HepG2 (cell line): ENCODE measurements around the gene TBX6. TPM values are rescaled to one million over a fixed set of nuclear protein-coding genes. Genes with fewer than 3 reads are reported as not detected.

Source experiments
- ATAC-seq: fragments of 200-7000 bp; cut with Tn5 transposase; 3 replicates; pipeline ENCODE4 v1.9.1; 2020; ENCODE audit warnings: mild to moderate bottlenecking, moderate library complexity
- BruUV-seq: library from RNA; stranded (reverse); fragments of 400-500 nt; replicated peaks from 2 replicates; lab custom pipeline; 2021; lab: Mats Ljungman, UMichigan
- CTCF ChIA-PET: fragments of 300-600 bp; formaldehyde crosslinking; extraction: SDS; loops from one replicate; lab custom pipeline; 2021; ENCODE audit warnings: low total read pairs, inconsistent platforms, low intra/inter-chr PET ratio; lab: Yijun Ruan, JAX
- POLR2A ChIA-PET: fragments of 350-600 bp; sonication (Branson Sonifier 250); formaldehyde crosslinking; loops from one replicate; lab custom pipeline; 2020; ENCODE audit warnings: antibody characterized with exemption, inconsistent platforms; lab: Yijun Ruan, JAX
- DNase-seq: peaks from one replicate; pipeline ENCODE4 v3.0.0-alpha.2; 2015; ENCODE audit warnings: low spot score
- FAIRE-seq: peaks from 3 replicates; lab custom pipeline; 2011; peaks lifted over from hg19 to GRCh38; lab: Jason Lieb, UNC
- H2AFZ ChIP-seq: one replicate; pipeline ENCODE4 v1.6.1; 2011; ENCODE audit warnings: low read length, inconsistent platforms
- H3K27ac ChIP-seq: fragments of 300-600 bp; 3 replicates; pipeline ENCODE4 v1.8.0; 2011; ENCODE audit warnings: mixed run types, mild to moderate bottlenecking, mixed read lengths, low read length, inconsistent platforms; ENCODE audit not compliant: insufficient read depth; ENCODE audit errors: extremely low read length
- H3K27me3 ChIP-seq, 2 experiments: fragments of 200-600 bp in 1 of 2; 2 replicates in 1 of 2; 3 replicates in 1 of 2; pipeline versions ENCODE4 v1.6.0 to v1.8.0; 2011; ENCODE audit warnings: low read length in 2 of 2, mild to moderate bottlenecking in 2 of 2, moderate library complexity in 2 of 2, inconsistent platforms in 1 of 2; ENCODE audit not compliant: insufficient read depth in 2 of 2, control insufficient read depth in 1 of 2
- H3K36me3 ChIP-seq, 2 experiments: fragments of 200-600 bp in 1 of 2; replicated peaks in 1 of 2; 2 replicates in 1 of 2; 3 replicates in 1 of 2; pipeline versions ENCODE4 v1.5.1 to v1.8.0; 2011; ENCODE audit warnings: low read length in 2 of 2, inconsistent platforms in 1 of 2; ENCODE audit not compliant: insufficient read depth in 2 of 2, control insufficient read depth in 1 of 2
- H3K4me1 ChIP-seq: 2 replicates; pipeline ENCODE4 v1.5.1; 2012; ENCODE audit warnings: low read length, inconsistent platforms; ENCODE audit not compliant: insufficient read depth
- H3K4me2 ChIP-seq: 2 replicates; pipeline ENCODE4 v1.6.0; 2011; ENCODE audit warnings: low read depth, low read length, inconsistent platforms
- H3K4me3 ChIP-seq, 3 experiments: fragments of 200-600 bp in 1 of 3; sonication (generic), shearing (Covaris generic) in 1 of 3; replicated peaks in 1 of 3; 2 replicates each; pipeline ENCODE4 v1.5.1; 2011 to 2016; ENCODE audit warnings: low read length in 3 of 3, inconsistent platforms in 2 of 3, low read depth in 2 of 3, mild to moderate bottlenecking in 2 of 3, control low read depth in 1 of 3, mixed read lengths in 1 of 3; ENCODE audit not compliant: insufficient read depth in 1 of 3
- H3K79me2 ChIP-seq: one replicate; pipeline ENCODE4 v1.6.1; 2011; ENCODE audit warnings: low read length, inconsistent platforms; ENCODE audit not compliant: insufficient read depth
- H3K9ac ChIP-seq: 2 replicates; pipeline ENCODE4 v1.6.0; 2011; ENCODE audit warnings: mild to moderate bottlenecking, low read depth, low read length, inconsistent platforms; ENCODE audit not compliant: insufficient read depth
- H3K9me3 ChIP-seq: 2 replicates; pipeline ENCODE4 v1.5.1; 2012; ENCODE audit warnings: mild to moderate bottlenecking, low read length
- H4K20me1 ChIP-seq: 2 replicates; pipeline ENCODE4 v1.6.0; 2011; ENCODE audit warnings: inconsistent platforms, mild to moderate bottlenecking, low read length, moderate library complexity; ENCODE audit not compliant: insufficient read depth
- GMEB1 ChIP-seq: sonication (generic); formaldehyde crosslinking; IDR thresholded peaks from 2 replicates; pipeline ENCODE4 v1.5.1; 2020; ENCODE audit warnings: missing genetic modification reagents, mild to moderate bottlenecking, borderline replicate concordance
- NR2F1 ChIP-seq, 2 experiments: fragments of 450-650 bp in 1 of 2; formaldehyde crosslinking in 1 of 2; IDR thresholded peaks; 2 replicates each; pipeline versions ENCODE4 v1.5.0 to v1.6.1; 2016 to 2020; ENCODE audit warnings: mild to moderate bottlenecking in 1 of 2, missing compliant biosample characterization in 1 of 2, missing genetic modification reagents in 1 of 2, moderate library complexity in 1 of 2
- PRDM15 ChIP-seq: sonication (generic); formaldehyde crosslinking; IDR thresholded peaks from 2 replicates; pipeline ENCODE4 v1.4.0; 2020; ENCODE audit warnings: missing genetic modification reagents
- RFXANK ChIP-seq: IDR thresholded peaks from 2 replicates; pipeline ENCODE4 v1.6.1; 2016
- RXRA ChIP-seq: sonication (generic); formaldehyde crosslinking; IDR thresholded peaks from 2 replicates; pipeline ENCODE4 v1.5.1; 2020; ENCODE audit warnings: missing genetic modification reagents
- SNAPC5 ChIP-seq: sonication (generic); formaldehyde crosslinking; IDR thresholded peaks from 2 replicates; pipeline ENCODE4 v1.8.1; 2023; ENCODE audit warnings: mild to moderate bottlenecking, missing genetic modification reagents, borderline replicate concordance
- YY1 ChIP-seq: IDR thresholded peaks from 2 replicates; pipeline ENCODE4 v1.6.1; 2011; ENCODE audit warnings: low read length, low read depth, moderate library complexity, mild to moderate bottlenecking; ENCODE audit not compliant: insufficient read depth, insufficient replicate concordance
- ZGPAT ChIP-seq: IDR thresholded peaks from 2 replicates; pipeline ENCODE4 v1.6.1; 2016; ENCODE audit warnings: mild to moderate bottlenecking
- WGBS: methylation state at CpG from one replicate; pipeline ENCODE4 v1.1.6; 2017; ENCODE audit warnings: low lambda C conversion rate; 5-methylcytosine and 5-hydroxymethylcytosine counted together
- in situ Hi-C: cut with HindIII; loops from 2 replicates; pipeline ENCODE4 v1.10.0; 2017; ENCODE audit warnings: low pct_unique_long_range_greater_than_20kb; ENCODE audit not compliant: extremely low pct_ligation_motif_present
- intact Hi-C: fragments of 100-400 bp; cut with micrococcal nuclease; formaldehyde crosslinking; loops from one replicate; pipeline ENCODE4 v1.10.0; 2022; ENCODE audit not compliant: unreplicated experiment
- polyA plus RNA-seq, 8 experiments: library from polyadenylated mRNA; depleted of rRNA in 3 of 8; stranded (reverse) in 7 of 8; unstranded in 1 of 8; fragments of >200 nt; fragmentation: Illumina TruSeq in 4 of 8; extraction: Trizol in 4 of 8; gene quantifications; 2 replicates each; pipeline versions ENCODE4 v1.2.1 to v1.2.3, GENCODE V29; 2011 to 2016; ENCODE audit warnings: low read depth in 4 of 8, missing spikeins in 1 of 8, mixed read lengths in 1 of 8; ENCODE audit not compliant: insufficient read depth in 1 of 8
- total RNA-seq, 5 experiments: library from RNA; depleted of rRNA; stranded (reverse); fragments of >200 nt; fragmentation: Illumina TruSeq; extraction: Trizol; gene quantifications; 2 replicates each; pipeline ENCODE4 v1.2.3, GENCODE V29; 2016; ENCODE audit warnings: low read depth in 1 of 5
- TF ChIP-seq, protein P1 (sequence below): sonication (generic); formaldehyde crosslinking; IDR thresholded peaks from 2 replicates; pipeline ENCODE4 v1.4.0; 2020; ENCODE audit warnings: low read depth, missing genetic modification reagents
- TF ChIP-seq, protein P2 (sequence below): sonication (generic); formaldehyde crosslinking; conservative IDR thresholded peaks from 2 replicates; pipeline ENCODE4 v1.8.0; 2022; ENCODE audit warnings: low read depth, missing genetic modification reagents

The TBX6 gene
- total and polyA plus RNA-seq, 2 of the 13 experiments (the other 11 are each of a cell fraction or from before 2014, with no cell fraction given): 0.24 to 0.42 TPM

DNA sequence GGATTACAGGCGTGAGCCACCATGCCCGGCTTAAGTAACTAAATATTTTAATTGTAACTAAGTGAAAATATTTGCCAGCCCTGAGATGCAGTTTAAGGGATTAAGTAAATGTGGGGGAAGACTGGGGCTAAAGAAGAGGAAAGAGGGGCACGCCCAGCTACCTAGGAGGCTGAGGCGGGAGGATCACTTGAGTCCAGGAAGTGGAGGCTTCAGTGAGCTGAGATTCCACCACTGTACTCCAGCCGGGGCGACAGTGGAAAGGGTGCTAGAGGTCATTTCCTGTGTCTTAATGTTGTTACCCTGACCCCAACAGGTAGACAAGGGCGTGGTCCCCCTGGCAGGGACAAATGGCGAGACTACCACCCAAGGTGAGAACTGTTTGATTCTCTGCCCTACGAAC, 23.4 kb downstream of the TBX6 start:
- ATAC-seq (no peak), DNase-seq (no peak), FAIRE-seq (no peak)
- H3K27me3 ChIP-seq: peaks cover 0 to 2% of the 10 kb centered on the region in 2 experiments; a peak in 1 of 5 replicates
- H3K4me3 ChIP-seq: peak overlapping the region in 2 of 3 experiments; percentile 16 to 47; a peak in 4 of 6 replicates
- CTCF ChIA-PET: interaction anchor here (0.6 to 2.2 kb wide), 3 partner anchors 23 to 43 kb away, joined by 3 to 9 read pairs (median 4); partner anchors contain the start of gene TBX6
- POLR2A ChIA-PET: interaction anchor here (9.1 kb wide), 1 partner anchor 23 kb away, joined by 120 read pairs; the partner anchor contains the start of gene TBX6
- H3K4me2 ChIP-seq: peak overlapping the region; percentile 99
- peak overlapping the region; percentile 90; the same call in 1 of the 2 replicates for H3K9ac ChIP-seq
- H3K36me3 ChIP-seq: peaks cover 35 to 57% of the 10 kb centered on the region in 2 experiments
- intact Hi-C loops (loop anchor here (5.0 kb wide), 1 partner anchor 679 kb away; the partner anchor contains the start of gene PHKG2), in situ Hi-C loops (no loop called here)
- H4K20me1 ChIP-seq: peaks cover 71% of the 10 kb centered on the region
- H2AFZ ChIP-seq: no peak overlapping the region
- no TSS peak for BruUV-seq
- WGBS: 96% methylated on average over 9 of the region's 9 CpGs
- H3K9me3 ChIP-seq: no peaks in the 10 kb centered on the region
- peak overlapping the region; percentile 32 for H3K27ac ChIP-seq
- H3K79me2 ChIP-seq: peaks cover 56% of the 10 kb centered on the region
- H3K4me1 ChIP-seq: peaks cover 61% of the 10 kb centered on the region
- no peak for TF ChIP-seq GMEB1 (CRISPR knock-in tag)
- TF ChIP-seq RFXANK (CRISPR knock-in tag): no peak
- TF ChIP-seq NR2F1 (CRISPR knock-in tag; IDR thresholded peaks at IDR 0.05): no peak
- TF ChIP-seq, protein P1, sequence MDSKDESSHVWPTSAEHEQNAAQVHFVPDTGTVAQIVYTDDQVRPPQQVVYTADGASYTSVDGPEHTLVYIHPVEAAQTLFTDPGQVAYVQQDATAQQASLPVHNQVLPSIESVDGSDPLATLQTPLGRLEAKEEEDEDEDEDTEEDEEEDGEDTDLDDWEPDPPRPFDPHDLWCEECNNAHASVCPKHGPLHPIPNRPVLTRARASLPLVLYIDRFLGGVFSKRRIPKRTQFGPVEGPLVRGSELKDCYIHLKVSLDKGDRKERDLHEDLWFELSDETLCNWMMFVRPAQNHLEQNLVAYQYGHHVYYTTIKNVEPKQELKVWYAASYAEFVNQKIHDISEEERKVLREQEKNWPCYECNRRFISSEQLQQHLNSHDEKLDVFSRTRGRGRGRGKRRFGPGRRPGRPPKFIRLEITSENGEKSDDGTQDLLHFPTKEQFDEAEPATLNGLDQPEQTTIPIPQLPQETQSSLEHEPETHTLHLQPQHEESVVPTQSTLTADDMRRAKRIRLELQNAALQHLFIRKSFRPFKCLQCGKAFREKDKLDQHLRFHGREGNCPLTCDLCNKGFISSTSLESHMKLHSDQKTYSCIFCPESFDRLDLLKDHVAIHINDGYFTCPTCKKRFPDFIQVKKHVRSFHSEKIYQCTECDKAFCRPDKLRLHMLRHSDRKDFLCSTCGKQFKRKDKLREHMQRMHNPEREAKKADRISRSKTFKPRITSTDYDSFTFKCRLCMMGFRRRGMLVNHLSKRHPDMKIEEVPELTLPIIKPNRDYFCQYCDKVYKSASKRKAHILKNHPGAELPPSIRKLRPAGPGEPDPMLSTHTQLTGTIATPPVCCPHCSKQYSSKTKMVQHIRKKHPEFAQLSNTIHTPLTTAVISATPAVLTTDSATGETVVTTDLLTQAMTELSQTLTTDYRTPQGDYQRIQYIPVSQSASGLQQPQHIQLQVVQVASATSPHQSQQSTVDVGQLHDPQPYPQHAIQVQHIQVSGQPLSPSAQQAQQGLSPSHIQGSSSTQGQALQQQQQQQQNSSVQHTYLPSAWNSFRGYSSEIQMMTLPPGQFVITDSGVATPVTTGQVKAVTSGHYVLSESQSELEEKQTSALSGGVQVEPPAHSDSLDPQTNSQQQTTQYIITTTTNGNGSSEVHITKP: no peak
- no peak for TF ChIP-seq YY1
- no peak for TF ChIP-seq PRDM15 (CRISPR knock-in tag)
- TF ChIP-seq, protein P2, sequence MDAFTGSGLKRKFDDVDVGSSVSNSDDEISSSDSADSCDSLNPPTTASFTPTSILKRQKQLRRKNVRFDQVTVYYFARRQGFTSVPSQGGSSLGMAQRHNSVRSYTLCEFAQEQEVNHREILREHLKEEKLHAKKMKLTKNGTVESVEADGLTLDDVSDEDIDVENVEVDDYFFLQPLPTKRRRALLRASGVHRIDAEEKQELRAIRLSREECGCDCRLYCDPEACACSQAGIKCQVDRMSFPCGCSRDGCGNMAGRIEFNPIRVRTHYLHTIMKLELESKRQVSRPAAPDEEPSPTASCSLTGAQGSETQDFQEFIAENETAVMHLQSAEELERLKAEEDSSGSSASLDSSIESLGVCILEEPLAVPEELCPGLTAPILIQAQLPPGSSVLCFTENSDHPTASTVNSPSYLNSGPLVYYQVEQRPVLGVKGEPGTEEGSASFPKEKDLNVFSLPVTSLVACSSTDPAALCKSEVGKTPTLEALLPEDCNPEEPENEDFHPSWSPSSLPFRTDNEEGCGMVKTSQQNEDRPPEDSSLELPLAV: no peak
- no peak for TF ChIP-seq SNAPC5
- 0 out of 2 replicates have a peak, but pooled peaks have one; percentile 17 for TF ChIP-seq RXRA
- TF ChIP-seq ZGPAT (CRISPR knock-in tag): no peak; the same call in 1 of the 2 replicates
